Hematopoietic multipotent progenitor cell treated with erythropoietin and hydrocortisone succinate and interleukin-3 and kit ligand, for 15 days (in vitro differentiated cells): Measurements from ENCODE around the gene SULT2A1.
"Not testable (repeated sequence)": the region's sequence is repeated elsewhere in the genome, so short reads cannot be mapped to it uniquely, and the experiment has no call there.

Experiments used
- DNase-seq: peaks from one replicate; pipeline ENCODE4 v3.0.0-alpha.2; 2015; ENCODE audit warnings: low spot score

SULT2A1 gene

DNA sequence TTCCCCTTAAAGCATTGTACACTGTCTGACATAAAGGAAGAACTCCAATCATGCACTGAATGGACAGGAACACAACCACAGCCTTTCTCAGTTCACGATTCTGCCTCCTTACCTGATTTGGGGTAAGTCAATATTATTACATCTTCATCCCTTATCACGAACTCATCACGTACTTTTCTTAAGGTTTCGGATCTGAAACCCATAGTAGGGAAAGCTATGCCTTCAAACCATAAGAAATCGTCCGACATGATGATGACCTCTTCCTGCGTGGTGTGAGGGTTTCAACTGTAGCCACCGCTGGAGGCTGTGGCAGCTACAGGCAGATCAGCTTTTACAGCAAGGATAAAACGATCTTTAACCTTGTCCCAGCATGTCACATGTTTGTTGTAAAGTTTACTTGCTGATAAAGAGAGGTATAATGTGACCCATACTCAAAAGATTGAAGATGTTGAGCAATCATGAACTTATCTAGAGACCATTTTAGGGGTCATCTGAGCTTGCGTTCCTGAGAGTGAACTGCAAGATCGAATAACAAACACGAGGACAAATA, at the start of gene SULT2A1:
SULT2A1 (minus strand) TSS at position 306 of the 550 bp plus-strand sequence; CDS start at position 248, 58 bp downstream.
- DNase-seq = no peak

DNA sequence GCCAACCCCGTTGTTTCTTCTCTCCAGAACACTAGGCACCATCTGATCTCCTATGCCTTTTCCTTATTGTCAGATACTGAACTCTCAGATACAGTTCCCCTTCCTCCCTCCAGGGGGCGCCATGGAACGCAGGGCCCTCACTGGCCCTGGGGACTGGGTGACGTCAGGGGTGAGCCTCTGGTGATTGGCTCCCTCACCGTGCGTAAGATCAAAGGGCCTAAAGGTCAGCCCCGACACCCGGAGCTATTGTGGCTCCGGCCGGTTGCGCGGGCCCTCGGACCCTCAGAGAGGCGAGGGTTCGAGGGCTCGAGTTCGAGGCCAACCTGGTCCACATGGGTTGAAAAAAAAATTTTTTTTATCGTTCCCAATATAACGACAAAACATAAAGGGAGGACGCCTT, 42.5 kb upstream of the SULT2A1 start:
- DNase-seq = not testable (repeated sequence)

DNA sequence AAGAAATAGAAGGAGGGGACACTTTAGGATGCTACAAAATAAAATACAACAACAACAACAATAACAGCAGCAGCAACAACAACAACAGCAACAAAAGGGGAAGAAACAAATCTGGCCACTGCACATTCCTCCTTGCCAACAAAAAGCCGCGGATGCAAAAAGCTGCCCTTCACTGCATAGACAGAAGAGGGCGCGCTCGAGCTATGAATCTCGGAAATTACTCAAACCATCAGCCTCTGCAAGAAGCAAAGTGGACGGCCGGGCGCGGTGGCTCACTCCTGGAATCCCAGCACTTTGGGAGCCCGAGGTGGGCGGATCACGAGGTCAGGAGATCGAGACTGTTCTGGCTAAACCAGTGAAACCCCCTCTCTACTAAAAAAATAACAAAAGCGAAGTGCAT, 34.0 kb upstream of the SULT2A1 start:
- DNase-seq = not testable (repeated sequence)

DNA sequence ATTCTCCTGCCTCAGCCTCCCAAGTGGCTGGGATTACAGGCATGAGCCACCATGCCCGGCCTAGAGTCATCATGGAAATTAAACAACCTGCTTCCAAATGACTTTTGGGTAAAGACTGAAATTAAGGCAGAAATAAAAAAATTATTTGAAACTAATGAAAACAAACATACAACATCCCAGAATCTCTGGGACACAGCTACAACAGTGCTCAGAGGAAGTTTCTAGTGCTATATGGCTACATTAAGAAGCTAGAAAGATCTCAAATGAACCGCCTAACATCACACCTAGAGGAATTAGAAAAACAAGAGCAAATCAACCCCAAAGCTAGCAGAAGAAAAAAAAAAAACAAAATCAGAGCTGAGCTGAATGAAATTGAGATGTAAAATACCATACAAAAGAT, 24.1 kb upstream of the SULT2A1 start:
- not testable (repeated sequence) for DNase-seq

DNA sequence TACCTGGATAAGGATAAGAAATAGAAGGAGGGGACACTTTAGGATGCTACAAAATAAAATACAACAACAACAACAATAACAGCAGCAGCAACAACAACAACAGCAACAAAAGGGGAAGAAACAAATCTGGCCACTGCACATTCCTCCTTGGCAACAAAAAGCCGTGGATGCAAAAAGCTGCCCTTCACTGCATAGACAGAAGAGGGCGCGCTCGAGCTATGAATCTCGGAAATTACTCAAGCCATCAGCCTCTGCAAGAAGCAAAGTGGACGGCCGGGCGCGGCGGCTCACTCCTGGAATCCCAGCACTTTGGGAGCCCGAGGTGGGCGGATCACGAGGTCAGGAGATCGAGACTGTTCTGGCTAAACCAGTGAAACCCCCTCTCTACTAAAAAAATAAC, 23.2 kb upstream of the SULT2A1 start:
- DNase-seq = not testable (repeated sequence)

- DNase-seq = no peak
Measured at GRCh38 chr19:47901370-47901769, 15.3 kb upstream of the SULT2A1 start.

DNA sequence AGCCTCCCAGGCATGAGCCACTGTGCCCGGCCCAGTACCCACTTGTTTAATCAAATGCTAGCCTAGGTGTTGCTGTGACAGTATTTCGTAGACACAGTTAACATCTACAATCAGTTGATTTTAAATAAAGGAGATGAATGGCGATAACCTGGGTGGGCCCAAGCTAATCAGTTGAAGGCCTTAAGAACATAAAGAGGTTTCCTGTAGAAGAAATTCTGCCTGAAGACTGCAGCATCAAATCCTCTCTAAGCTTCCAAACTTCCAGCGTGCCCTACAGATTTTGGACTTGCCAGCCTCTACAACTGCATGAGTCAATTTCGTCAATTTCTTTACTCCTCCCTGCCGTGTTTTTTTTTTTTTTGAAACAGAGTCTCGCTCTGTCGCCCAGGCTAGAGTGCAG, 13.2 kb upstream of the SULT2A1 start:
- no peak for DNase-seq

DNA sequence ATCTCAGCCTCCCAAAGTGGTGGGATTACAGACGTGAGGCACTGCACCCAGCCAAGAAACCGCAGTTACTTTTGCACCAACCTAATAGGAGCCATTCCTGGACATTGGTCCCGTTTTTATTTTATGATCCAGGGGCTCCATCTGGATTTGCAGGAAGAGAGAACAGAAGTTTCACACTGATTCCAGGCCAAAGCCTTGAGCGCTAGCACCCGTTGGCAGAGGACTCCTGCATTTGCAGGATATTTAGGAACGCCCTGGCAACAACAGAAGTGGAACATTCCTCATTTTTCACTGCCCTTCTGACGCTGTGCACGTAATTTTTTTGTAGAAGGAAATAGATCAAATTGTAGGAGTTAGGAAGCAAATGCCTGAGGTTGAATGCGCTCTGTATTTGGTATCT, 11.7 kb upstream of the SULT2A1 start:
- no peak for DNase-seq

GRCh38 chr19:47896773-47897172, 10.7 kb upstream of the SULT2A1 start:
- DNase-seq = no peak

DNA sequence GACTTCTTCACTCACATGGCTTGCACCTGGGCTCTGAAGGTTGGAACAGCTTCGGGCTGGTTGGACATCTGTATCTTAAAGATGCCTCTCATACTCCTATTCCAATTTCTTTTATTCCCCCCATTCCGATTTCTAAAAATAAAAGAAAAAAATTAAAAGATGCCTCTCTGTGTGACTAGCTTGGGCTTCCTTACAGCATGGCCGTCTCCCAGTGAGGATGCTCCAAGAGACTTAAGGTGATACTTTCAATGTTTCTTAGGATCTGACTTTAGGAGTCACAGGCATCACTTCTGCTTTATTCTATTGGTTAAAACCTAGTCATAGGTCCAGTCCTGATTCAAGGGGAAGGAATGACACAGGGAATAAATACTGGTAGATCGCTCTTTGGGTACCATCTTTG, 9.9 kb upstream of the SULT2A1 start:
- no peak for DNase-seq

DNA sequence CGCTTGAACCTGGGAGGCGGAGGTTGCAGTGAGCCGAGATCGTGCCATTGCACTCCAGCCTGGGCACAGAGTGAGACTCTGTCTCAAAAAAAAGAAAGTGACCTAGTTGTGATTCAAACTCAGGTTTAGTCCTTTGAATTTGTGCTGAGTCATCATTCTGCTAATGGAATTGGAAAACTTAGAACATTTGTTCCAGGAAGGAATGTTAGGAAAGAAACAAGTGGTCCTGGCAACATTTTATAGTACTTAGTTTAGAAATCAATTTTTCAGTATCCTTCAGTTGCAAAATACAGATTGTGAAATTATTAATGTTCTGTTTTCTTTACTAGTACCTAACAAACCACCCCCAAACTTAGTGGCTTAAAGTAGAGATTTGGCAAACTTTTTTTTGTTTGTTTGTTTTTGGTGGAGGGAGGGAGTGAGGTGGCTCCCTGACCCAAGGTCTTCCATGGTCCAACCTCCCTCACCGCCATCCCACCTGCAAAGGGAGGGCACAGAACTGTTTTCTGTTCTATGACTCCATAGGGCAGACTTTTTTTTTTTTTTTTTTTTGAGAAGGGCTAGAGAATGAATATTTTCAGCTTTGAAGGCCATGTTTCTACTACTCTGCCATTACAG, 9.2 kb upstream of the SULT2A1 start:
- no peak for DNase-seq

DNA sequence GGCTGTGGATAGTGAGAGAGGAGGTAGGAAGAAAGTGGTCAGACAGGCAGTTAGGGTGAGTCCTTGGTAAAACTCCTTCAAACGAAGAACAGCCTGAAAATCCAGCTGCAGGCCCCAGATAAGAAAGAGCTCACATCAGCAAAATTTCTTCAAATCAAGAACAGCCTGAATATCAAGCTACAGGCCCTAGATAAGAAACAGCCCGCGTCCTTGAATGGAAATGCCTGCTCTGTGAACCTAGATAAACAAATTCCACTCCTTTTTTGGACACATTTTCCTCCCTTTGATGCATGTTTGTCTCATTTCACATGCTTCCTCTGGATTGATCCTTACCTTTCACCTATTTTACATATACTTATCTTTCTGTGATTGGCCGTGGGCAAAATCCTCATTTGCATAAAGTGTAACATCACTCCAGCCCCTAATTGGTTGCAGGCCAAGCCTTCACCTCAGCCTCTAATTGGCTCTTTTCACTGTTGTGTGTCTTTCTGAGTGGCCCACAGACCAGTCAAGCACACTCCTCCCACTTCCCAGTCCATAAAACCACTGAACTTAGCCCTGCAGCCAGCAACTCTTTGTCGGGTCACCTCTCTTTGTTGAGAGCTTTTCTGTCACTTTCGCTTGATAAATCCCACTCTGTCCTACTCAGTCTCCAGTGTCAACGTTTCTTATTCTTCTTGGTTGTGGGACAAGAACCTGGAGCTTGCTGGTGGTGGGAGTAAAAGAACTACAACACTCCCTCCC, 6.0 kb upstream of the SULT2A1 start:
- DNase-seq = no peak

- no peak for DNase-seq
Measured at GRCh38 chr19:47891622-47891922, 5.5 kb upstream of the SULT2A1 start.

DNA sequence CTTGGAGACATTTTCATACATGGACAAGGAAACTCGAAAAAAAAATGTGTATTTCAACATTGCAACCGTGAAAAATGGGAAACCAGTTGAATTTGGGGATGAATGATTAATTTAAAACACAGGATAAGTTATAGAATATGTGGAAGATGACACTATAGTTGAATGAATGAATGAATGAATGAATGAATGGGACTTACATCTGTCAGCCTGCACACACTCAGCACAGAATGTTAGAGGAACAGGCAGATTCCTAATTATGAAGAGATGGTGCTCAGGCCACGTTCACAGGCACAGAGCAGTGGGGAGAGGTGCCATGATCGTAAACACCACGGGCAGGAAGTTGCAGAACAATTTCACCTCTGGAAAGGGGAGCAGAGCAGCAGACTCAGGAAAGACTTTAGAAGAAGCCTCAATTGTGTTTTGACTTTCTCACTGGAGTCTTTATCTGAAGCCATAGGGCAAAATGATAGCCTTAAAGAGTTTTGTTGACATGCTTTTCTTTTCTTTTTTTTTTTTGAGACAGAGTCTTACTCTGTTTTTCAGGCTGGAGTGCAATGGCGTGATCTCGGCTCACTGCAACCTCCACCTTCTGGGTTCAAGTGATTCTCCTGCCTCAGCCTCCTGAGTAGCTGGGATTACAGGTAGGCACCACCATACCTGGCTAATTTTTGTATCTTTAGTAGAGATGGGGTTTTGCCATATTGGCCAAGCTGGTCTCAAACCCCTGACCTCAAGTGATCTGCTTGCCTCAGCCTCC, 4.9 kb upstream of the SULT2A1 start:
- no peak for DNase-seq

DNA sequence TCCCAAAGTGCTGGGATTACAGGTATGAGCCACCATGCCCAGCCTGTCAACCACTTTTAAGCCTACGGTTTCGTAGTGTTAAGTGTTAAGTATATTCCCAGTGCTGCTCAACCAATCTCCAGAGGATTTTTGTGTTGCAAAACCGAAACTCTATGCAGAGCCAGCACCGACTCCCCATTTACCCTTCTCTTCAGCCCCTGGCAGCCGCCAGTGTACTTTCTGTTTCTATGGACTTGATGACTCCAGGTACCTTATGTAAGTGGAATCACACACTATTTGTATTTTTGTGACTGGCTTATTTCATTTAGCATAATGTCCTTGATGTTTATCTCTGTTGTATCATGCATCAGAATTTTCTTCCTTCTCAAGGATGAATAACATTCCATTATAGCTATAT, 1.1 kb downstream of the SULT2A1 start:
- no peak for DNase-seq

- no peak for DNase-seq
Measured at GRCh38 chr19:47882890-47883289, 3.2 kb downstream of the SULT2A1 start.

DNA sequence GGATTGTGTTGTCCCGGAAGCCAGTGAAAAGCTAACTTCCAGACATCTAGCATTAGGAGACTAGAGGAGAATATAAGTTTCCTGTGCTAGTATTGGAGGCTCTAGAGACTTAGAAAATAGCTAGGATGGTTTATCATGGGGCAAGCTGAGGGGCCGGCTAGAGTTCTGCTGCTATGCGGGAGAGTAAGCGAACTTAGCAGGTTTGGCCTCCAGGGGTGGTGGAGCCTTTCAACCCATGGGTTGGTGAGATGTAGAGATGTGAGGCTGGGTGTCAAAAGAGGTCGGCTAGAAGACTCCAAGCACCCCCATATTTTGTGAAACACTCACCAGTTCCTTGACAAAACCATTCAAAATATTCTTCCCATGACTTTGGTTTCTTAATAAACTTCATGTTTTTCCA, 4.4 kb downstream of the SULT2A1 start:
- DNase-seq = no peak

GRCh38 chr19:47879385-47879784, 6.7 kb downstream of the SULT2A1 start:
- not testable (repeated sequence) for DNase-seq

- DNase-seq = no peak
Measured at GRCh38 chr19:47878906-47879305, 7.2 kb downstream of the SULT2A1 start.

DNA sequence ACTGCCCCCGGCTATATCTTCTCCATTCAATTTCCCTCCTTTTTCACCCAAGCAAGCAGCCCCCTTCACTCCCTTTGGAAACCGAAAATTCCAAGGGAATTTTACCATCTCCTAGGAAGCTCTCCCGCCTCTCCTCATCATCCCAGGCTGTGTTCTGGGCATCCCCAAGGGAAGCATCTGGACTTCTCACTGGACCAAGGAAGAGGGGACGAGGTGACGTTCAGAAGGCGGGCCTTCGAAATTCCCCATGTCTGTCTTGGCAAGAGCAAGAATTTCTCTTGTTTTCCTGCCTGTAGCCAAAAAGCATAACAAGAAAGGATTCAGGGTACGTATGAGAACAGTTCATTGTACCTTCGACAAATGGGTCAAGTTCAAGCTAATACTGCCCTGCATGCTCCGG, 20.9 kb downstream of the SULT2A1 start:
- no peak for DNase-seq

GRCh38 chr19:47863514-47863936, 22.6 kb downstream of the SULT2A1 start:
- DNase-seq = peak; percentile 69

DNA sequence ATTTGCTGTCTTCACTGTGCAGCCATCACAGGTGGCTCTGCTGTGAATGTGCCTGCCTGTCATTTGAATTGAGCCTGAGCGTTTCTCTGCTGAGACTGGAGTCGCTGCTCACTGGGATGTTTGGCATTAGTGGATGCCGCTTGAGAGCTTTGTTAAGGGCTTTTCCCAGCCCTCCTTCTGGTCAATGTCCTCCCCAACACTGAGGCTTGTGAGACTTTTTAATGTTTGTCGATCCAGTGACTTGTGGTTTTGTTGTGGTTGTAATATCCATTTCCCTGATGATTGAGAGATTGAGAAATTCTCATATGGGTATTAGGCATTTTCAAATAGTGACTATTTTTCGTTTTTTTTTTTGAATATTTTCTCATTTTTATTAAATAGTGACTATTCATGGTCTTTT, 24.5 kb downstream of the SULT2A1 start:
- DNase-seq = no peak
